Measurements from ENCODE around the gene RIPOR2.

DNA sequence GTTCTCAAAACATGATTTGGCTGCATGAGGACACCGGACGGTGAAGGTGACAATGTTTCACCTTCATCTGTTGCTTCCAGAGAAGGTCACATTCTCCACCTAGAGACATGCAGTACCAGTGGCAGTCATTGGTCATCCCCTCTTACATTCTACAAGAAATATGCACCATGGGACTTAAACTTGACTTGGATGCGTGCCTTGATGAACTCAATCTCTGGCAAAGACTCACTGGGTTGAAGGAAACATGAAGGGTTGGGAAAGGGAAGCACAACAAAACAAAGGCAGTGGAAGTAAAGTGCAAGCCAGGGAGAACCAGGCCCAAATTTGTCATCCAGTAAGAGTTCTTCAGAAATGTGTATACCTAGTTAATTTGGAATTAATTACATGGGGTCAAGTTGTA, 97.7 kb downstream of the RIPOR2 start:
- TF ChIP-seq GATA2 (IDR thresholded peaks at IDR 0.05; ENCODE audit: low read depth, low read length), result no peak
- no peak for TF ChIP-seq GATA3 (IDR thresholded peaks at IDR 0.05; ENCODE audit: low read depth, low read length)

All from SH-SY5Y (cell line).